HG03558 (cell line): Measurements from ENCODE around the gene ZC3H7A.

Source experiments
- ATAC-seq: cut with Tn5 transposase; IDR thresholded peaks from one replicate; pipeline ENCODE4 v1.9.1; 2021; ENCODE audit warnings: moderate number of reproducible peaks; ENCODE audit not compliant: unreplicated experiment; ENCODE audit errors: extremely low read depth

The ZC3H7A gene

GRCh38 chr16:11738742-11739544, 58.1 kb downstream of the ZC3H7A start:
- no peak for ATAC-seq

GRCh38 chr16:11737713-11738112, 59.3 kb downstream of the ZC3H7A start:
- ATAC-seq: no peak

GRCh38 chr16:11736903-11737302, 60.2 kb downstream of the ZC3H7A start:
- no peak for ATAC-seq

GRCh38 chr16:11735787-11736186, 61.3 kb downstream of the ZC3H7A start:
- ATAC-seq: no peak

GRCh38 chr16:11734653-11735043, 62.4 kb downstream of the ZC3H7A start:
- ATAC-seq: no peak

GRCh38 chr16:11734025-11734652, 62.9 kb downstream of the ZC3H7A start:
- ATAC-seq: no peak

- ATAC-seq: no peak
Observed at GRCh38 chr16:11731222-11731621, 65.8 kb downstream of the ZC3H7A start.

- ATAC-seq: no peak
Observed at GRCh38 chr16:11729787-11730186, 67.3 kb downstream of the ZC3H7A start.

- ATAC-seq: no peak
Observed at GRCh38 chr16:11727796-11728543, 69.1 kb downstream of the ZC3H7A start.

- ATAC-seq: no peak
Observed at GRCh38 chr16:11726008-11726407, 71.0 kb downstream of the ZC3H7A start.

- no peak for ATAC-seq
Observed at GRCh38 chr16:11725457-11725856, 71.6 kb downstream of the ZC3H7A start.

- no peak for ATAC-seq
Observed at GRCh38 chr16:11722468-11722808, 74.6 kb downstream of the ZC3H7A start.

- ATAC-seq: no peak
Observed at GRCh38 chr16:11721781-11722467, 75.1 kb downstream of the ZC3H7A start.

GRCh38 chr16:11719762-11720161, 77.3 kb downstream of the ZC3H7A start:
- no peak for ATAC-seq

GRCh38 chr16:11719171-11719570, 77.9 kb downstream of the ZC3H7A start:
- ATAC-seq: no peak

- ATAC-seq: no peak
Observed at GRCh38 chr16:11717811-11718210, 79.2 kb downstream of the ZC3H7A start.

GRCh38 chr16:11716336-11716735, 80.7 kb downstream of the ZC3H7A start:
- no peak for ATAC-seq

- ATAC-seq: no peak
Observed at GRCh38 chr16:11715246-11715947, 81.7 kb downstream of the ZC3H7A start.

- no peak for ATAC-seq
Observed at GRCh38 chr16:11712122-11712521, 84.9 kb downstream of the ZC3H7A start.

GRCh38 chr16:11711662-11712061, 85.4 kb downstream of the ZC3H7A start:
- no peak for ATAC-seq
